SKM-1 treated with dmso at 0.1 percent for 144 hours (cell line): ENCODE data around the gene HFE.
"Not testable (repeated sequence)": the region's sequence is repeated elsewhere in the genome, so short reads cannot be mapped to it uniquely, and the experiment has no call there.

Experiments used
- DNase-seq: peaks from one replicate; lab custom pipeline; 2025; ENCODE audit not compliant: unreplicated experiment; lab: John Stamatoyannopoulos, UW

The HFE gene, protein sequence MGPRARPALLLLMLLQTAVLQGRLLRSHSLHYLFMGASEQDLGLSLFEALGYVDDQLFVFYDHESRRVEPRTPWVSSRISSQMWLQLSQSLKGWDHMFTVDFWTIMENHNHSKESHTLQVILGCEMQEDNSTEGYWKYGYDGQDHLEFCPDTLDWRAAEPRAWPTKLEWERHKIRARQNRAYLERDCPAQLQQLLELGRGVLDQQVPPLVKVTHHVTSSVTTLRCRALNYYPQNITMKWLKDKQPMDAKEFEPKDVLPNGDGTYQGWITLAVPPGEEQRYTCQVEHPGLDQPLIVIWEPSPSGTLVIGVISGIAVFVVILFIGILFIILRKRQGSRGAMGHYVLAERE

DNA sequence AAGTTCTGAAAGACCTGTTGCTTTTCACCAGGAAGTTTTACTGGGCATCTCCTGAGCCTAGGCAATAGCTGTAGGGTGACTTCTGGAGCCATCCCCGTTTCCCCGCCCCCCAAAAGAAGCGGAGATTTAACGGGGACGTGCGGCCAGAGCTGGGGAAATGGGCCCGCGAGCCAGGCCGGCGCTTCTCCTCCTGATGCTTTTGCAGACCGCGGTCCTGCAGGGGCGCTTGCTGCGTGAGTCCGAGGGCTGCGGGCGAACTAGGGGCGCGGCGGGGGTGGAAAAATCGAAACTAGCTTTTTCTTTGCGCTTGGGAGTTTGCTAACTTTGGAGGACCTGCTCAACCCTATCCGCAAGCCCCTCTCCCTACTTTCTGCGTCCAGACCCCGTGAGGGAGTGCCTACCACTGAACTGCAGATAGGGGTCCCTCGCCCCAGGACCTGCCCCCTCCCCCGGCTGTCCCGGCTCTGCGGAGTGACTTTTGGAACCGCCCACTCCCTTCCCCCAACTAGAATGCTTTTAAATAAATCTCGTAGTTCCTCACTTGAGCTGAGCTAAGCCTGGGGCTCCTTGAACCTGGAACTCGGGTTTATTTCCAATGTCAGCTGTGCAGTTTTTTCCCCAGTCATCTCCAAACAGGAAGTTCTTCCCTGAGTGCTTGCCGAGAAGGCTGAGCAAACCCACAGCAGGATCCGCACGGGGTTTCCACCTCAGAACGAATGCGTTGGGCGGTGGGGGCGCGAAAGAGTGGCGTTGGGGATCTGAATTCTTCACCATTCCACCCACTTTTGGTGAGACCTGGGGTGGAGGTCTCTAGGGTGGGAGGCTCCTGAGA is at the start of gene HFE:
Gene HFE (plus strand): TSS at position 146 of the 832 bp plus-strand sequence. CDS start 12 bp downstream, at position 158.
- DNase-seq: no peak

DNA sequence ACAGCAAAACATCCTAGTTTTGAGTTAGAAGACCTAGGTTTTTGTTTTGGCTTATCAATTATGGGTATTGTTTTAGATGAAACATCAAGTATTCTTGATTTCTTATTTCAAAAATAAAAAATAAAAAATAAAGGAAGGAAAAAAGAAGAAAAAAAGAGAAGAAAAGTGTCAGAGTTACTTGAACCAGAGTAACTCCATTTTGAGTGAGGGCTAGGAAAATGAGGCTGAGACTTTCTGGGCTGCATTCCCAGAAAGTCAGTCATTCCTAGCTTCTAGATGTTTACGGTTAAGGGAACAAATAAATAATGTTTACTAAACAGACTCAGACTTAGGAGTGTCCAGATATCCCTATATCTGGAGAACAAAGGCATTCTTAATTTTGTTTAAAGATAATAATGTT is 45.3 kb upstream of the HFE start:
- no peak for DNase-seq

DNA sequence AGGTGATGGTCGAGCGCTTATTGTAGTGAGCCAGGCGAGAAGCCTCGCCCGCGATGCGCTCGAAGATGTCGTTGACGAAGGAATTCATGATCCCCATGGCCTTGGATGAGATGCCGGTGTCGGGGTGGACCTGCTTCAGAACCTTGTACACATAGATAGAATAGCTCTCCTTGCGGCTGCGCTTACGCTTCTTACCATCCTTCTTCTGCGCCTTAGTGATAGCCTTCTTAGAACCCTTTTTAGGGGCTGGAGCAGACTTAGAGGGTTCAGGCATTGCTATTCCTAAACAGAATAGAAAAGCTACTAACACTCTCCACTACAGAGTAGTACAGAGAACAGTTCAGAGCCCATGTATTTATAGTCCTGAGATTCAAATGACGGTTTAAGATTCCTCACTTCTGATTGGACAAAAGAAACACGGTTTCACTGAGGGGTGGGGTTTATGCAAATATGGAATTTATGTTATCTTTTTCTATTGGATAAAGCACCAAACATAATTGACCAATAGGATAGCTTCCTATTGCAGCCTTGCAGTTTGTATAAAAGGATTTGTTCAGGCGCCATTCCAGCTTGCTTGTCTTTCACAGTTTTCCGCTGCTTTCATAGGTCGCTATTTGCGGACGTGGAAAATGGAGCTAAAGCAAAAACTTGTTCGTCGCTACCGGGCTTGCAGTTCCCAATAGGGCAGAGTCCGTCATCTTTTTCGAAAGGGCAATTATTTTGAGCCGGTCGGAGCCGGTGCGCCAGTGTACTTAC is 43.7 kb upstream of the HFE start:
- DNase-seq: peak; percentile 98

DNA sequence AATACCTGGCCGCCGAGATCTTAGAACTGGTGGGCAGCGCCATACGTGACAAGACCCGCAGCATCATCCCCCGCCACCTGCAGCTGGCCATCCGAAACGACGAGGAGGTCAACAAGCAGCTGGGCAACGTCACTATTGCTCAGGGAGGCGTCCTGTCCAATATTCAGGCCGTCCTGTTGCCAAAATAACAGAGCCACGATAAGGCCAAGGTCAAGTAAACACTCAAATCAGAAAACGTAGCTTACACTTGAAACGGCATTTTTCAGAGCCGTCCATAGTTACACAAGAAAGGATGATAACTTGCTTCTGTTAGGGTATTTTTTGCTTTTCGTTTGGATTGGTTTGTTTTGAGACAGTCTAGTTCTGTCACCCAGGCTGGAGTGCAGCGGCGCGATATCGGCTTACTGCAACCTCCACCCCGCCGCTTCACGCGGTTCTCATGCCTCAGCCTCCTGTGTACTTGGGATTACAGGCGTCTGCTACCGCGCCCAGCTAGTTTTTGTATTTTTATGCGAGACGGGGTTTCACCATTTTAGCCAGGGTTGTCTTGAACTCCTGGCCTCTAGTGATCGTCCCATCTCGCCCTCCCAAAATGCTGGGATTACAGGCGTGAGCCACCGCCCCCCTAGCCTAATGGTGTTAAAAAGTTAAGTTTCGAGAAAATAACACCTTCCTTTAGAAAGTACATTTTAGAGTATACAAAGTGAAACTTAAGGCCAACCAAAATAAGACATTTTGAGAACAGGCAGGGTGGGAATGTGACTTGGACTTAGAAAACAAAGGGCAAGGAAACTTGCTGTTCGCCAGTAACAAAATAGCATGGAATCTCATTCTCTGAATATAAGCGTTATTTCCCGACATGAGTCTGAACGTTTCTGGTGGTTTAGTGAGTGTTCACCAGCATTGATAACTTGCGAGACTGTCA is 42.8 kb upstream of the HFE start:
- peak; percentile 62 for DNase-seq

DNA sequence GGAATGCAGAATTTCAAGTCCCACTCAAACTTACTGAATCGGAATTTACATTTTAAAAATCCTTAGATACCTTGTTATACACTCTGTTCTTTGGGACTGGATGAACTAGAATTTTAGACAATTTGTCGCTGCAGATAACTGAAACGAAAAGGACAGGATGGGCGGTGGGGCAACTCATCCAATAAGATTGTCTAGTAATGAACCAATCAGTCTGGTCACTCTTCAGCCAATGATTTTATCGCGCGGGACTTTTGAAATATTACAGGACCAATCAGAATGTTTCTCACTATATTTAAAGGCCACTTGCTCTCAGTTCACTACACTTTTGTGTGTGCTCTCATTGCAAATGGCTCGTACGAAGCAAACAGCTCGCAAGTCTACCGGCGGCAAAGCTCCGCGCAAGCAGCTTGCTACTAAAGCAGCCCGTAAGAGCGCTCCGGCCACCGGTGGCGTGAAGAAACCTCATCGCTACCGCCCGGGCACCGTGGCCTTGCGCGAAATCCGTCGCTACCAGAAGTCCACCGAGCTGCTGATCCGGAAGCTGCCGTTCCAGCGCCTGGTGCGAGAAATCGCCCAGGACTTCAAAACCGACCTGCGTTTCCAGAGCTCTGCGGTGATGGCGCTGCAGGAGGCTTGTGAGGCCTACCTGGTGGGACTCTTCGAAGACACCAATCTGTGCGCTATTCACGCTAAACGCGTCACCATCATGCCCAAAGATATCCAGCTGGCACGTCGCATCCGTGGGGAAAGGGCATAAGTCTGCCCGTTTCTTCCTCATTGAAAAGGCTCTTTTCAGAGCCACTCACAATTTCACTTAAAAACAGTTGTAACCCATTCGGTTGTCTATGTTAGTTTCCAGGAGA is 41.9 kb upstream of the HFE start:
- DNase-seq: peak; percentile 93

DNA sequence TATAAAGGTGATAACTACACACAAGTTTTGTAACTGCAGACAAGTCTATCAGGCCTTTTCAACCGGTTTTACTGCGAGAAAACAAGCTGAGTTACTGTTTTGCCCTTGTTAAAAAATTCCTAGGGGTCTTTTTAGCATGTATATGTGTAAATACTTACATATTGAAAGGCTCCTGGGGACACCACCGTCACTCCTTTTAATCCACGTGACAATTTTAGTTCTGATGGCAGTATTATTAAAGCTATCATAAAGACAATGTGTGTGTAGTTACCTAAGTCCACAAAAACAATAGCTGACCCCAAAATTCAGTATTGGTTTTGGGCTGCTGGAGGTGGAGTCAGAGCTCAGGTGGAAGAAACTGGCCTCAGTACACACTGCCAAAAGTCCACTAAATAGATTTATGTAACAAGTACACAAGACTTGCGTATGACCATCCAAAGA is 41.3 kb upstream of the HFE start:
- peak; percentile 81 for DNase-seq

DNA sequence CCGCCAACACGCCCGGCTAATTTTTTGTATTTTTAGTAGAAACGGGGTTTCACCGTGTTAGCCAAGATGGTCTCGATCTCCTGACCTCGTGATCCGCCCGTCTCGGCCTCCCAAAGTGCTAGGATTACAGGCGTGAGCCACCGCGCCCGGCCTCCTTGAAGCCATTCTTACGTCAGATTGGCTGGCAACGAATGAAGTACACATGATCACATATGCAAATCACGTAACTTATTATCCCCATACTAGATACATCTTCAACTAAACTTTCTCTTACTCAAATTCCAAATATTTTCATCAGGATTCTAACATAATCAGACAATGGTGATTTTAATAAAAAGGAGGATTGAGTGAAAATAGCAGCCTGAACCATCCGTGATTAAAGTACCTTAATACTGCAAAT is 39.9 kb upstream of the HFE start:
- DNase-seq: not testable (repeated sequence)

DNA sequence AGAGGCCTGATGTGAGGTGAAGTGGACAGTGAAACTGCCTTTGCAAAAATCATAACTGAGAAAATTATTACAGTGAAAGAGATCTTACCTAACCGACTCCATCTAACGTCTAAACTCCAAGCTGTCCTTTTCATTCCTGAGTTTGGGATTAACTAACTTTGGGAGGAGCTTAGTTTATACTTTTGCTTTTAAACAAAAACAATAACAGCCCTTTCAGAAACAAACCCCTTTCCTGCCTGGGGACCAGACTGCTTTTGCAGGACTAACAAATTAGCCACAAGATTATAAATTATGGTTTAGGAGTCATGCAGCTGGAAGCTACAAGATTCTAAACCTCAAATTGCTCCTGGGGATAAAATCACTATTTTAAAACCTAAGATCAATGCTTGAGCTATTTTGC is 38.6 kb upstream of the HFE start:
- DNase-seq: no peak

DNA sequence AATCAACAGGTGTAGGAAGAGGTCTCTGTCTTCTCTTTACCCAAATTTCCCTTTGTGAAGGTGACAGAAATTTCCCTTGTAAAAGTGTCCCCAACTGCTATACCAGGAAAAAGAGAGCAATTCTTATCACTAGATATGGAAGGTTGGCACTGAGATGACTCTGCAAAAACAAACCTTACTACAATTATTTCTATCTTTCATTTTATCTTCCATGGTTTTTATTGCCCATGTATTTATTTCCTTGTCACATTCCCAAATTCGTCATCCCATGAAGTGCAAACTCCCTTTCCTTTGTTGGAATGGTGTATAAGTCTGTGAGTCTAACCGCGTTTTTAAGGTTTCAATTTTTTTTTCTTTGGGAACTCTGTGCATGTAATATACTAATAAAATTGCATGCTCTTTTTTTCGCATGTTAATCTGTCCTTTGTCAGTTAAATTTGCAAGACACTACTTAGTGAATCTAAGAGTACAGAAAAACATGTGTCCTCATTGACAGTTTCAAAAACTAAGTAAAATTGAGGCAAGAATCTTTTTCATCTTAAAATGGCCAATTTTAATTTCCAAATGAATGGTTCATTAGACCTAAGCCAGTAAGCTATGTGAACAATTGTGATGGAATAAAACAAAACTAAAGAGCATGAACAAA is 35.4 kb upstream of the HFE start:
- no peak for DNase-seq

DNA sequence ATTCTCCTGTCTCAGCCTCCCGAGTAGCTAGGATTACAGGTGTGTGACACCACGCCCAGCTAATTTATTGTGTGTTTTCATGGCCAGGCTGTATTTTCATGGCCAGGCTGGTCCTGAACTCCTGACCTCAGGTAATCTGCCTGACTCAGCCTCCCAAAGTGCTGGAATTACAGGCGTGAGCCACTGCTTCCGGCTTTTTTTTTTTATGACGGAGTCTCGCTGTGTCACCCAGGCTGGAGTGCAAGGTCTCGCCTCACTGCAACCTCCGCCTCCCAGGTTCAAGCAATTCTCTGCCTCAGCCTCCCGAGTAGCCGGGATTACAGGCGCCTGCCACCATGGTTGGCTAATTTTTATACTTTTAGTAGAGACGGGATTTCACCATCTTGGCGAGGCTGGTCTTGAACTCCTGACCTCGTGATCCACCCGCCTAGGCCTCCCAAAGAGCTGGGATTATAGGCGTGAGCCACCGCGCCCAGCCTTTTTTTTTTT is 34.4 kb upstream of the HFE start:
- not testable (repeated sequence) for DNase-seq

DNA sequence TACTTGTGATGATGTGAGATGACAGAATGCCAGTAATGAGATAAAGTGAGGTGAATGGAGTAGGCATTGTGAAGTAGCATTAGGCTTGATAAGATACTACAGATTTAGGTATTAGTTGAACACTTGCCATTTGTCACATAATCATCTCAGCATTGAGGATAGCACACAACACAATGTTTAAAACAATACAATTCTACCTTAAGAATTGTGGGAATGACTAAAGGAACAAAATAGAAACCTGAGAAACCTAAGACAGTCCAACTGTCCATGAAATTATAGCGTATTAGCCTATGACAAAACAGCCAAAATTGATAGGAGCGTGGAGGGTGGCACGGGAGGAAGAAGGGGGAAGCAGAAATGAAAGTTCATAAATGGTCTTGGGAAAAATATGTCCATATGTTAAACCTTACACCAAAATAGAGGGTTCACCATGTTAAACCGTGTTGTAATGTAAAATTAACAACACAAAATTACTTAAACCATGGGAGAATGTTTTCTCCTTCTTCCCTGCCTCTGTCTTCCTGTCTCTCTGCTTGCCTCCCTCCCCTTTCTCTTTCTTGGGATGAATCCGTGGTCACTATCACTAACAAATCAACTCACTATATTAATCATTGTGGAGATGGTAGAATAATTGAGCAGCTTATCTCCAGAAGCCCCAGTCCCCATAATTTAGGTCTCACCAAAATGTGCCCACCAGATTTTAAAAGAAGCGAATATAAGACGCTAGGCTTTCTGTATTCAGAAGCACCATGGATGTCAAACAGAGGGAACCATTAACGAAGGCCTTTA is 33.0 kb upstream of the HFE start:
- no peak for DNase-seq

DNA sequence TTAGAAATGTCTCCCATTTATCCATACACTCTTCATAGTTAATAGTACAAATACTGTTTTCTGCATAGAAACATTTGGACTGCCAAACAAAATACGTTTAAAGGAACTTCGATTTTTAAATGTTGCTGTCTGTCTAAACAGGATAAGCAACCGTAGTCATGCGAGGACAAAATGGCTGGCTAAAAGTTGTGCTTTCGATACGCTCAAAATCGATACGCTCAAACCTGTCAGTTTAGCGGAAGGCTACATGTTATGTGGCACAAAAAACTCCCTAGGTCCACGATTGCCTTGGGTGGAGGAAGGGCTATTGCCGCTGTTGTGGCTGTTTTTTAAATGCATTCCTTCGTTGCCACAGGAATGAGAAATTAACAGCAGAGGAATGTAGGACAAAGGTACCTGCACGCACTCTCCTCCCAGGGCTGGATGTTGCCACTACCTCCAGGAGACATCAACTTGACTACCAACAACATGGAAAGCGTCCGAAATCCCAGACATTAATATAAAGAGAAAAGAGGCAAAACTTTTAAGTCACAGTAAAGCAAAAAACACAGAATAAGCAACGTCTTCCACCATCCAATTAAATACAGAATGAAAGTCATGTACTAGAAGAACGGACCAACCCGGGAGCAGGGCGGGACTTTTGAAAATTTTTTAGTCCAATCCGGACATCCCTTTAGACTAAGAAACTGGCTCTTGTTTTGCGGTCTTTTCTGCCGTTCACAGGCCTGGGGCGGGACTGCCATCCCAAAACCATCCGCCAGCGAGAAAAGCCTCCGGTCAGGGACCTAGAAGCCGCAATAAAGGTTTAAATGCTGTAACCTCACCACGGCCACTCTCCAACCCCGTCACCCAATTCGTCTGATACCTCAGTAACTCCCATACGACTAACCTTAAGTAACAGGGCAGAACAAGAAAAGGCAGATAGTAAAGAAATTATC is 32.2 kb upstream of the HFE start:
- peak; percentile 92 for DNase-seq

DNA sequence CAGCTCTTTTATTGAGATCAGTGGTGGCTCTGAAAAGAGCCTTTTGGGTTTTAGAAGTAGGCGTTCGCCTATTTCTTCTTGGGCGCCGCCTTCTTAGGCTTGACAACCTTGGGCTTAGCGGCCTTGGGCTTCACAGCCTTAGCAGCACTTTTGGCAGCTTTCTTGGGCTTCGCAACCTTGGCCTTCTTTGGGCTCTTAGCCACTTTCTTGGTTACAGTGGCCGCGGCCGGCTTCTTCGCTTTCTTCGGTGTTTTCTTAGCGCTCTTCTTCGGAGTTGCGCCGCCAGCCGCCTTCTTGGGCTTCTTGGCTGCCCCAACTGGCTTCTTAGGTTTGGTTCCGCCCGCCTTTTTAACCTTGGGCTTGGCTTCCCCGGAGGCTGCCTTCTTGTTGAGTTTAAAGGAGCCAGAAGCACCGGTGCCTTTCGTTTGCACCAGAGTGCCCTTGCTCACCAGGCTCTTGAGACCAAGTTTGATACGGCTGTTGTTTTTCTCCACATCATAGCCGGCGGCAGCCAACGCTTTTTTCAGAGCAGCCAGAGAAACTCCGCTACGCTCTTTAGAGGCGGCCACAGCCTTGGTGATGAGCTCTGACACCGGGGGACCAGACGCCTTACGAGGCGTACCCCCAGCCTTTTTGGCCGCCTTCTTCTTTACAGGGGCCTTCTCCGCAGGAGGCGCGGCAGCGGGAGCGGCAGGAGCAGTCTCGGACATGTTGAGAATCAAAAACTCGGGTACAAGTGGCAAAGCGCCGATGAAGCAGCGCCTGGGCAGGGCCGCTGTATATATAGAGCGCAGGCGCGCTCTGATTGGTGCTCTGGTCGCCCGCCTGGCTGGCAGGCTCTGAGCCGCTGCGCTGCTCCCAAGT is 31.3 kb upstream of the HFE start:
- DNase-seq: peak; percentile 80

DNA sequence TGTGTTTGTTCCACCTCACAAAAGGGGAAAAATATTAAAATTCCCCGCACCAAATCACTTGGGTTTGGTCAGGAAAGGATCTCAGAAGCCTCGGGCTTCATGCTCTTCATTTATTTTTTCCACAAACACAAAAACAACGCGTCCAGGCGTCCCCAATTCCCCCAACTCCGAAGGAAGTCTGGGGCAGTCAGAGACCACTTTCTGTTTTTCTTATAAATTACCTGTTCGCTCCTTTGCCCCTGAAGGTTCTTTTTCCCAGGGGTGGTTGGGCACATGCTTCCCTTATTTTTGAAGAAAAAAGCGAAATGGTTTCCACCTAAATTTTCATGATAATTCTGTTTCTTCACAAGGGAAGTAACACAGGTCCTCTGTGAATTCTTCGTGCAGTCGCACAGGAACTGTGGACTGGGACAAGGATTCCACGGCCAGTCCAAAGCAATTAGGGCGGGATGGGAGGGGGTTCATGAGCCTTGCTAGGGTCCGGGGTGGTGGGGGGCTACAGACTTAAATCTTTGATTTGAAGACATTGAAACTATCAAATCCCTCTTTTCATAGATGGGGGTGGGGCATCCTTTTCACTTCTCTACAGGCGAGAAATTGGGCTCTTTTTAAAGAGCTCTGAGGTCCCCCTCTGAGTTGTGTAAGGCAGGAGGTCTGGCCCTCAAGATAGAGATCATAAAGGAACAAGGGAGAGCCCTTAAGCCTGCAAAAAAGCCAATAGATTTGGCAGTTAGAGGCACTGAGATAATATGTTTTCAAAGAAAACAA is 30.5 kb upstream of the HFE start:
- DNase-seq: peak; percentile 35

DNA sequence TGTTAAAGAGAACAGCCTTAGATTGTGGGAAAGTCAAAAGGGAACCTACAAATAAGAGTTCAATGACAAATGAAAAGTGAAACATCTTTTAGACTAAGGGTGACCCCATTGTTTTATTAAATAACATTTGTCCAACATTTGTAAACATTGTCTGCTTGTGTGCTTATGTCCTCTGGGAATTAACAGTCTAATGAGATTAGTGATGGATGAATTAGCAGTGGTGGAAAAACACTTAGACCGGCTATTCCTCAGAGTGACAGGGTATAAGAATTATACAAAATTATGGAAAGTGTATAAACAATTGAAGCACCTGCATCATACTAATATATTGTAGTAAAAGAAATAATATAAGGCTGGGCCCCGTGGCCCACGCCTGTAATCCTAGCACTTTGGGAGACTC is 29.3 kb upstream of the HFE start:
- DNase-seq: no peak
